GM12878 (cell line): ENCODE results near the gene GPR173. TPM values are rescaled to one million over a fixed set of nuclear protein-coding genes. Genes with fewer than 3 reads are reported as not detected.

ENCODE experiments used
- ATAC-seq: fragments of 200-7000 bp; cut with Tn5 transposase; 3 replicates; pipeline ENCODE4 v1.9.1; 2020; ENCODE audit warnings: mild to moderate bottlenecking, moderate library complexity
- BruUV-seq: library from RNA; stranded (reverse); fragments of 400-500 nt; replicated peaks from 2 replicates; lab custom pipeline; 2021; lab: Mats Ljungman, UMichigan
- CTCF ChIA-PET: fragments of 300-600 bp; sonication (Branson Sonifier 250); formaldehyde crosslinking; extraction: SDS; loops from one replicate; lab custom pipeline; 2021; ENCODE audit warnings: inconsistent platforms; lab: Yijun Ruan, JAX
- POLR2A ChIA-PET: fragments of 350-600 bp; formaldehyde crosslinking; extraction: SDS; loops from one replicate; lab custom pipeline; 2021; ENCODE audit warnings: inconsistent platforms; lab: Charles Lee
- RAD21 ChIA-PET: fragments of 300-600 bp; sonication (Branson Sonifier 250); formaldehyde crosslinking; loops from one replicate; lab custom pipeline; 2023; ENCODE audit warnings: antibody characterized with exemption; ENCODE audit not compliant: unreplicated experiment; lab: Charles Lee
- SMC1A ChIA-PET: fragments of 300-600 bp; sonication (Branson Sonifier 250); formaldehyde crosslinking; loops from one replicate; lab custom pipeline; 2023; ENCODE audit not compliant: unreplicated experiment, uncharacterized antibody; lab: Charles Lee
- DNase-seq: peaks from one replicate; pipeline ENCODE4 v3.0.0-alpha.2; 2011; ENCODE audit warnings: low read depth, low spot score
- FAIRE-seq: peaks from 3 replicates; lab custom pipeline; 2011; peaks lifted over from hg19 to GRCh38; lab: Jason Lieb, UNC
- H2AFZ ChIP-seq: 2 replicates; pipeline ENCODE4 v1.6.0; 2011; ENCODE audit warnings: low read depth, low read length, control low read depth; ENCODE audit not compliant: control insufficient read depth
- H3K27ac ChIP-seq: 2 replicates; pipeline ENCODE4 v1.5.1; 2011; ENCODE audit warnings: control low read depth; ENCODE audit not compliant: control insufficient read depth, insufficient read depth
- H3K27me3 ChIP-seq, 2 experiments: replicated peaks in 1 of 2; 2 replicates each; pipeline versions ENCODE4 v1.6.0 to v1.6.1; 2011; ENCODE audit warnings: low read length in 1 of 2; ENCODE audit not compliant: control insufficient read depth in 2 of 2, insufficient read depth in 2 of 2
- H3K36me3 ChIP-seq, 2 experiments: 2 replicates each; pipeline ENCODE4 v1.5.1; 2011; ENCODE audit warnings: low read length in 1 of 2; ENCODE audit not compliant: control insufficient read depth in 2 of 2, insufficient read depth in 2 of 2
- H3K4me1 ChIP-seq: 2 replicates; pipeline ENCODE4 v1.6.1; 2011; ENCODE audit warnings: mild to moderate bottlenecking, low read length, moderate library complexity, mixed read lengths; ENCODE audit not compliant: control insufficient read depth, insufficient read depth
- H3K4me2 ChIP-seq: 2 replicates; pipeline ENCODE4 v1.6.0; 2011; ENCODE audit warnings: control low read depth; ENCODE audit not compliant: control insufficient read depth, insufficient read depth
- H3K4me3 ChIP-seq: fragments of 200-600 bp; sonication (generic); 2 replicates; pipeline ENCODE4 v1.5.1; 2016
- H3K79me2 ChIP-seq: 2 replicates; pipeline ENCODE4 v1.6.0; 2011; ENCODE audit warnings: low read length; ENCODE audit not compliant: control insufficient read depth, insufficient read depth
- H3K9ac ChIP-seq: 2 replicates; pipeline ENCODE4 v1.8.0; 2011; ENCODE audit warnings: low read length, control low read depth, mixed read lengths; ENCODE audit not compliant: control insufficient read depth, insufficient read depth
- H3K9me3 ChIP-seq: replicated peaks from 3 replicates; pipeline ENCODE4 v1.5.1; 2011; ENCODE audit warnings: mild to moderate bottlenecking, low read length; ENCODE audit not compliant: control insufficient read depth, insufficient read depth
- H4K20me1 ChIP-seq: 2 replicates; pipeline ENCODE4 v1.6.0; 2011; ENCODE audit not compliant: control insufficient read depth, insufficient read depth
- ASH2L ChIP-seq: fragments of 300-600, 200-600 bp; sonication (generic); IDR thresholded peaks from 2 replicates; pipeline ENCODE4 v1.6.1; 2017; ENCODE audit warnings: low read depth, mild to moderate bottlenecking, borderline replicate concordance
- CHD1 ChIP-seq: IDR thresholded peaks from 2 replicates; pipeline ENCODE4 v1.6.1; 2012; ENCODE audit warnings: low read depth, low read length, improper control_type of control experiment
- GATAD2B ChIP-seq: fragments of 450-650 bp; conservative IDR thresholded peaks from 2 replicates; pipeline ENCODE4 v1.6.1; 2017; ENCODE audit warnings: low read depth, mild to moderate bottlenecking, moderate library complexity
- MYC ChIP-seq: IDR thresholded peaks from 2 replicates; pipeline ENCODE4 v1.6.1; 2011; ENCODE audit warnings: mild to moderate bottlenecking, low read length, moderate library complexity, inconsistent platforms; ENCODE audit not compliant: insufficient read depth, insufficient replicate concordance, insufficient read length, severe bottlenecking
- RB1 ChIP-seq: fragments of 450-650 bp; formaldehyde crosslinking; IDR thresholded peaks from 2 replicates; pipeline ENCODE4 v1.6.1; 2017; ENCODE audit warnings: mild to moderate bottlenecking, borderline replicate concordance
- SPI1 ChIP-seq: IDR thresholded peaks from 2 replicates; pipeline ENCODE4 v1.6.1; 2011; ENCODE audit warnings: low read depth, mild to moderate bottlenecking, low read length, moderate library complexity, borderline replicate concordance; ENCODE audit not compliant: insufficient read depth
- SRF ChIP-seq, 2 experiments: IDR thresholded peaks; 2 replicates each; pipeline ENCODE4 v1.6.1; 2011; ENCODE audit warnings: low read depth in 2 of 2, low read length in 2 of 2, mild to moderate bottlenecking in 1 of 2, moderate library complexity in 1 of 2
- ZBED1 ChIP-seq: IDR thresholded peaks from 2 replicates; pipeline ENCODE4 v1.6.1; 2016; ENCODE audit warnings: borderline replicate concordance
- ZNF274 ChIP-seq: IDR thresholded peaks from one replicate; pipeline ENCODE4 v1.8.0; 2011; ENCODE audit not compliant: insufficient read length, insufficient read depth
- WGBS: methylation state at CpG from one replicate; pipeline ENCODE4 v1.1.6; 2016; ENCODE audit warnings: low lambda C conversion rate; ENCODE audit not compliant: insufficient replicate concordance, insufficient coverage; ENCODE audit errors: missing lambda C conversion rate; 5-methylcytosine and 5-hydroxymethylcytosine counted together
- in situ Hi-C: fragments of 300-500 bp; cut with MboI; formaldehyde crosslinking; loops from 9 replicates; pipeline ENCODE4 v1.14.3; 2018; ENCODE audit warnings: mixed read lengths
- intact Hi-C: fragments of 100-400 bp; cut with micrococcal nuclease; formaldehyde crosslinking; loops from one replicate; pipeline ENCODE4 v1.14.2; 2022; ENCODE audit not compliant: unreplicated experiment
- polyA plus RNA-seq, 11 experiments: library from polyadenylated mRNA; depleted of rRNA in 4 of 11; unstranded in 6 of 11; stranded (reverse) in 5 of 11; fragments of >200 nt; fragmentation: Nextera tagmentation in 4 of 11; fragmentation: Illumina TruSeq in 1 of 11; extraction: Ambion mirVana in 4 of 11; extraction: Trizol in 1 of 11; gene quantifications; 1 replicate in 1 of 11; 2 replicates in 10 of 11; pipeline versions ENCODE4 v1.2.1 to v1.2.3, GENCODE V29; 2011 to 2016; ENCODE audit warnings: inconsistent platforms in 2 of 11, missing spikeins in 2 of 11, low read depth in 1 of 11
- total RNA-seq, 4 experiments: library from RNA; depleted of rRNA in 3 of 4; stranded (reverse); fragments of >200 nt in 3 of 4; fragmentation: Illumina TruSeq in 1 of 4; extraction: Trizol in 1 of 4; gene quantifications; 2 replicates each; pipeline versions ENCODE4 v1.2.1 to v1.2.3, GENCODE V29; 2013 to 2021
- TF ChIP-seq, protein P1 (sequence below): IDR thresholded peaks from 2 replicates; pipeline ENCODE4 v1.6.1; 2011; ENCODE audit warnings: low read depth, low read length, improper control_type of control experiment, borderline replicate concordance
- TF ChIP-seq, protein P2 (sequence below): fragments of 450-650 bp; IDR thresholded peaks from 2 replicates; pipeline ENCODE4 v1.6.1; 2018; ENCODE audit warnings: mild to moderate bottlenecking, low read depth, moderate library complexity; ENCODE audit not compliant: partially characterized antibody
- TF ChIP-seq, protein P3 (sequence below): fragments of 450-650 bp; IDR thresholded peaks from 2 replicates; pipeline ENCODE4 v1.6.1; 2016; ENCODE audit warnings: mild to moderate bottlenecking

GPR173 gene
- total and polyA plus RNA-seq, 10 of the 15 experiments (the other 5 are each of a cell fraction or from before 2014, with no cell fraction given), result 0.04 to 0.24 (median 0.12) TPM; not detected in 4

DNA sequence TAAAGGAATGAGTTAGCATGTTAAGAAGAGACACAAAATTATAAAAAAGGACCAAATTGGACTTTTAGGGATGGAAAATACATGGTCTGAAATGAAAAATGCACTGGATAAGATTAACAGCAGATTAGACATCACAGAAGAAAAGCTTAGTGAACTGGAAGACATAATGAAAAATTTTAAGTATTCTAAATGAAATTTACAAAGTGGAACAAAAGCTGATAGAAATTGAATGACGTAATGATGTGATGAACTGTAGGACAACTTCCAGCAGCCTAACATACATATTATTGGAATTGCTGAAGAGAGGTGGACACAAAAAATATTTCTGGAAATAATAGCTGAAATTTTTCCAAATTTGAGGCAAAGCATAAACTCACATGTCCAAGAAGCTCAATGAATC is 39.6 kb upstream of the GPR173 start:
- Histone ChIP-seq H3K4me3 (no peak overlapping the region), H2AFZ (no peak overlapping the region), H3K36me3 (no peaks in the 10 kb centered on the region), H4K20me1 (no peaks in the 10 kb centered on the region), H3K27ac (no peak overlapping the region), H3K4me2 (no peak overlapping the region), H3K9ac (no peak overlapping the region), H3K79me2 (no peaks in the 10 kb centered on the region), H3K9me3 (peaks cover 2% of the 10 kb centered on the region; the same call in 1 of the 3 replicates), H3K4me1 (no peaks in the 10 kb centered on the region), H3K27me3 (no peaks in the 10 kb centered on the region)
- WGBS, result 70% methylated on average over 1 of the region's 1 CpG
- RAD21 ChIA-PET, result no interaction called here
- in situ Hi-C loops (no loop called here), intact Hi-C loops (no loop called here)
- FAIRE-seq, result no peak
- BruUV-seq, result no TSS peak
- POLR2A ChIA-PET, result no interaction called here
- CTCF ChIA-PET, result interaction anchor here (1.2 kb wide), 1 partner anchor 20 kb away, joined by 3 read pairs; no protein-coding TSS in a partner anchor
- DNase-seq, result no peak
- SMC1A ChIA-PET, result no interaction called here
- TF ChIP-seq GATAD2B, result no peak
- TF ChIP-seq ASH2L, result no peak
- TF ChIP-seq ZNF274, result no peak
- TF ChIP-seq CHD1, result no peak
- TF ChIP-seq RB1, result no peak
- TF ChIP-seq MYC, result no peak
- TF ChIP-seq, protein P1, sequence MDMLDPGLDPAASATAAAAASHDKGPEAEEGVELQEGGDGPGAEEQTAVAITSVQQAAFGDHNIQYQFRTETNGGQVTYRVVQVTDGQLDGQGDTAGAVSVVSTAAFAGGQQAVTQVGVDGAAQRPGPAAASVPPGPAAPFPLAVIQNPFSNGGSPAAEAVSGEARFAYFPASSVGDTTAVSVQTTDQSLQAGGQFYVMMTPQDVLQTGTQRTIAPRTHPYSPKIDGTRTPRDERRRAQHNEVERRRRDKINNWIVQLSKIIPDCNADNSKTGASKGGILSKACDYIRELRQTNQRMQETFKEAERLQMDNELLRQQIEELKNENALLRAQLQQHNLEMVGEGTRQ, result no peak
- no peak for TF ChIP-seq ZBED1
- TF ChIP-seq, protein P2, sequence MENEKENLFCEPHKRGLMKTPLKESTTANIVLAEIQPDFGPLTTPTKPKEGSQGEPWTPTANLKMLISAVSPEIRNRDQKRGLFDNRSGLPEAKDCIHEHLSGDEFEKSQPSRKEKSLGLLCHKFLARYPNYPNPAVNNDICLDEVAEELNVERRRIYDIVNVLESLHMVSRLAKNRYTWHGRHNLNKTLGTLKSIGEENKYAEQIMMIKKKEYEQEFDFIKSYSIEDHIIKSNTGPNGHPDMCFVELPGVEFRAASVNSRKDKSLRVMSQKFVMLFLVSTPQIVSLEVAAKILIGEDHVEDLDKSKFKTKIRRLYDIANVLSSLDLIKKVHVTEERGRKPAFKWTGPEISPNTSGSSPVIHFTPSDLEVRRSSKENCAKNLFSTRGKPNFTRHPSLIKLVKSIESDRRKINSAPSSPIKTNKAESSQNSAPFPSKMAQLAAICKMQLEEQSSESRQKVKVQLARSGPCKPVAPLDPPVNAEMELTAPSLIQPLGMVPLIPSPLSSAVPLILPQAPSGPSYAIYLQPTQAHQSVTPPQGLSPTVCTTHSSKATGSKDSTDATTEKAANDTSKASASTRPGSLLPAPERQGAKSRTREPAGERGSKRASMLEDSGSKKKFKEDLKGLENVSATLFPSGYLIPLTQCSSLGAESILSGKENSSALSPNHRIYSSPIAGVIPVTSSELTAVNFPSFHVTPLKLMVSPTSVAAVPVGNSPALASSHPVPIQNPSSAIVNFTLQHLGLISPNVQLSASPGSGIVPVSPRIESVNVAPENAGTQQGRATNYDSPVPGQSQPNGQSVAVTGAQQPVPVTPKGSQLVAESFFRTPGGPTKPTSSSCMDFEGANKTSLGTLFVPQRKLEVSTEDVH, result no peak
- no peak for TF ChIP-seq SPI1
- no peak for TF ChIP-seq SRF (IDR thresholded peaks at IDR 0.05; ENCODE audit: low read depth in 2 of 2, low read length in 2 of 2)
- TF ChIP-seq, protein P3, sequence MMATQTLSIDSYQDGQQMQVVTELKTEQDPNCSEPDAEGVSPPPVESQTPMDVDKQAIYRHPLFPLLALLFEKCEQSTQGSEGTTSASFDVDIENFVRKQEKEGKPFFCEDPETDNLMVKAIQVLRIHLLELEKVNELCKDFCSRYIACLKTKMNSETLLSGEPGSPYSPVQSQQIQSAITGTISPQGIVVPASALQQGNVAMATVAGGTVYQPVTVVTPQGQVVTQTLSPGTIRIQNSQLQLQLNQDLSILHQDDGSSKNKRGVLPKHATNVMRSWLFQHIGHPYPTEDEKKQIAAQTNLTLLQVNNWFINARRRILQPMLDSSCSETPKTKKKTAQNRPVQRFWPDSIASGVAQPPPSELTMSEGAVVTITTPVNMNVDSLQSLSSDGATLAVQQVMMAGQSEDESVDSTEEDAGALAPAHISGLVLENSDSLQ, result no peak
- ATAC-seq, result no peak
